CD14-positive monocyte (primary cell): Measurements from ENCODE around the gene PDE8A. TPM values are rescaled to one million over a fixed set of nuclear protein-coding genes. Genes with fewer than 3 reads are reported as not detected.

Experiments used
- DNase-seq, 3 donors: peaks; one replicate each; pipeline ENCODE4 v3.0.0-alpha.2; 2011 to 2022
- H2AFZ ChIP-seq: 2 replicates; pipeline ENCODE4 v1.6.0; 2012; ENCODE audit warnings: mild to moderate bottlenecking, low read depth, low read length, inconsistent platforms; ENCODE audit not compliant: insufficient read depth, poor library complexity, severe bottlenecking
- H3K27ac ChIP-seq, 2 donors: 1 replicate in 1 of 2; 2 replicates in 1 of 2; pipeline ENCODE4 v1.5.1; 2012 to 2013; ENCODE audit warnings: low read length in 2 of 2, control low read depth in 1 of 2, inconsistent platforms in 1 of 2, low read depth in 1 of 2, mild to moderate bottlenecking in 1 of 2
- H3K27me3 ChIP-seq, 2 donors: one replicate each; pipeline versions ENCODE4 v1.6.0 to v1.6.1; 2011 to 2013; ENCODE audit warnings: low read length in 2 of 2; ENCODE audit not compliant: control insufficient read depth in 2 of 2, insufficient read depth in 2 of 2
- H3K36me3 ChIP-seq, 2 donors: replicated peaks in 1 of 2; 1 replicate in 1 of 2; 2 replicates in 1 of 2; pipeline versions ENCODE4 v1.5.1 to v1.6.1; 2012 to 2013; ENCODE audit warnings: low read length in 2 of 2, control low read depth in 1 of 2, inconsistent platforms in 1 of 2, mild to moderate bottlenecking in 1 of 2; ENCODE audit not compliant: insufficient read depth in 2 of 2, control insufficient read depth in 1 of 2
- H3K4me1 ChIP-seq, 2 donors: 1 replicate in 1 of 2; 2 replicates in 1 of 2; pipeline versions ENCODE4 v1.5.1 to v1.6.1; 2012 to 2013; ENCODE audit warnings: low read length in 2 of 2, control low read depth in 1 of 2, inconsistent platforms in 1 of 2, mild to moderate bottlenecking in 1 of 2, moderate library complexity in 1 of 2; ENCODE audit not compliant: insufficient read depth in 2 of 2, control insufficient read depth in 1 of 2
- H3K4me2 ChIP-seq: replicated peaks from 2 replicates; pipeline ENCODE3; 2012; ENCODE audit warnings: low read length, moderate library complexity, mild to moderate bottlenecking; ENCODE audit not compliant: poor library complexity, severe bottlenecking; ENCODE audit errors: extremely low read depth
- H3K4me3 ChIP-seq, 3 experiments: fragments of 200-600 bp in 1 of 3; sonication (generic) in 1 of 3; replicated peaks in 1 of 3; 1 replicate in 2 of 3; 2 replicates in 1 of 3; pipeline ENCODE4 v1.5.1; 2011 to 2013; ENCODE audit warnings: low read length in 3 of 3, mild to moderate bottlenecking in 3 of 3, control low read depth in 2 of 3, low read depth in 2 of 3, inconsistent platforms in 1 of 3, moderate library complexity in 1 of 3
- H3K79me2 ChIP-seq: 2 replicates; pipeline ENCODE4 v1.6.0; 2012; ENCODE audit warnings: mild to moderate bottlenecking, control low read depth, inconsistent platforms, low read length, moderate library complexity; ENCODE audit not compliant: insufficient read depth
- H3K9ac ChIP-seq: 2 replicates; pipeline ENCODE4 v1.6.0; 2017; ENCODE audit warnings: low read length, mild to moderate bottlenecking; ENCODE audit not compliant: insufficient read depth, poor library complexity, severe bottlenecking
- H3K9me3 ChIP-seq, 2 donors: replicated peaks in 1 of 2; 1 replicate in 1 of 2; 2 replicates in 1 of 2; pipeline versions ENCODE4 v1.5.1 to v1.6.1; 2012 to 2013; ENCODE audit warnings: low read length in 2 of 2, control low read depth in 1 of 2; ENCODE audit not compliant: control insufficient read depth in 1 of 2, insufficient read depth in 1 of 2
- H4K20me1 ChIP-seq: 2 replicates; pipeline ENCODE4 v1.6.0; 2012; ENCODE audit warnings: mild to moderate bottlenecking, low read length, control low read depth, moderate library complexity; ENCODE audit not compliant: insufficient read depth
- H3K27ac Mint-ChIP-seq, 7 donors: one replicate each; pipeline ENCODE4 v1.8.0; 2020; ENCODE audit warnings: mild to moderate bottlenecking in 7 of 7, mixed read lengths in 7 of 7, moderate library complexity in 6 of 7, inconsistent platforms in 2 of 7
- H3K27me3 Mint-ChIP-seq, 3 donors: one replicate each; pipeline ENCODE4 v1.8.0; 2021 to 2022; ENCODE audit warnings: low read depth in 3 of 3, mild to moderate bottlenecking in 3 of 3, mixed read lengths in 3 of 3, moderate library complexity in 3 of 3, inconsistent platforms in 1 of 3
- H3K36me3 Mint-ChIP-seq, 2 donors: one replicate each; pipeline ENCODE4 v1.8.0; 2020; ENCODE audit warnings: mixed read lengths in 2 of 2, inconsistent platforms in 1 of 2, mild to moderate bottlenecking in 1 of 2
- H3K4me1 Mint-ChIP-seq: one replicate; pipeline ENCODE4 v1.8.0; 2020; ENCODE audit warnings: mild to moderate bottlenecking, mixed read lengths
- H3K4me3 Mint-ChIP-seq, 2 donors: one replicate each; pipeline ENCODE4 v1.8.0; 2020; ENCODE audit warnings: mild to moderate bottlenecking in 2 of 2, mixed read lengths in 2 of 2, moderate library complexity in 1 of 2
- H3K9me3 Mint-ChIP-seq, 7 donors: one replicate each; pipeline ENCODE4 v1.8.0; 2020 to 2022; ENCODE audit warnings: mixed read lengths in 7 of 7, mild to moderate bottlenecking in 6 of 7, moderate library complexity in 6 of 7, inconsistent platforms in 2 of 7
- CTCF ChIP-seq: fragments of 200-600 bp; IDR thresholded peaks from one replicate; pipeline ENCODE4 v1.8.0; 2022; ENCODE audit warnings: antibody characterized with exemption, mild to moderate bottlenecking
- whole genome bisulfite sequencing: methylation state at CpG from one replicate; pipeline ENCODE4 v1.1.5; 2013; ENCODE audit warnings: missing lambda C conversion rate; ENCODE audit not compliant: insufficient coverage; 5-methylcytosine and 5-hydroxymethylcytosine counted together
- intact Hi-C, 2 donors: fragments of 100-400 bp; cut with micrococcal nuclease; formaldehyde crosslinking; loops; one replicate each; pipeline versions ENCODE4 v1.15.0 to v1.15.1; 2023
- polyA plus RNA-seq, 3 donors: library from polyadenylated mRNA; depleted of rRNA in 1 of 3; unstranded in 2 of 3; stranded (reverse) in 1 of 3; fragments of 300-500 nt in 2 of 3; fragments of >200 nt in 1 of 3; fragmentation: Illumina TruSeq in 2 of 3; gene quantifications; 1 replicate in 2 of 3; 2 replicates in 1 of 3; pipeline ENCODE4 v1.2.3, GENCODE V29; 2012 to 2021

The PDE8A gene
- polyA plus RNA-seq, 3 donors = 2.8 to 33.4 (median 4.9) TPM

GRCh38 chr15:85071061-85071460 lies 89.4 kb downstream of the PDE8A start:
- TF ChIP-seq CTCF = no peak
- H3K79me2 ChIP-seq = no peaks in the 10 kb centered on the region
- Mint-ChIP-seq H3K27me3 (no peaks in the 10 kb centered on the region), H3K9me3 (no peaks in the 10 kb centered on the region), H3K4me1 (no peaks in the 10 kb centered on the region), H3K4me3 (no peak overlapping the region), H3K27ac (no peak overlapping the region), H3K36me3 (peaks cover 43 to 45% of the 10 kb centered on the region in 2 donors)
- H3K4me2 ChIP-seq = no peak overlapping the region
- no peak overlapping the region for H2AFZ ChIP-seq
- WGBS = 100% methylated on average over 2 of the region's 2 CpGs
- DNase-seq = no peak
- intact Hi-C loops = no loop called here
- H3K27ac ChIP-seq = no peak overlapping the region
- no peaks in the 10 kb centered on the region for H3K27me3 ChIP-seq
- no peak overlapping the region for H3K4me3 ChIP-seq
- no peak overlapping the region for H3K9ac ChIP-seq
- peaks cover 5% of the 10 kb centered on the region for H4K20me1 ChIP-seq
- no peaks in the 10 kb centered on the region for H3K4me1 ChIP-seq
- no peaks in the 10 kb centered on the region for H3K9me3 ChIP-seq
- H3K36me3 ChIP-seq = peaks cover 8 to 77% of the 10 kb centered on the region in 2 donors

- Histone ChIP-seq H2AFZ (no peak overlapping the region), H3K4me2 (no peak overlapping the region), H3K36me3 (peaks cover 8 to 78% of the 10 kb centered on the region in 2 donors), H3K9me3 (no peaks in the 10 kb centered on the region), H3K79me2 (no peaks in the 10 kb centered on the region), H3K9ac (no peak overlapping the region), H3K4me3 (no peak overlapping the region), H3K4me1 (no peaks in the 10 kb centered on the region), H3K27me3 (no peaks in the 10 kb centered on the region), H3K27ac (no peak overlapping the region), H4K20me1 (peaks cover 5% of the 10 kb centered on the region)
- no peak for DNase-seq
- Mint-ChIP-seq H3K27ac (peak overlapping the region in 1 of 7 donors; percentile 46), H3K4me1 (no peaks in the 10 kb centered on the region), H3K36me3 (peaks cover 41 to 46% of the 10 kb centered on the region in 2 donors), H3K27me3 (no peaks in the 10 kb centered on the region), H3K9me3 (no peaks in the 10 kb centered on the region), H3K4me3 (no peak overlapping the region)
- intact Hi-C loops = no loop called here
- TF ChIP-seq CTCF = no peak
- 93% methylated on average over 4 of the region's 4 CpGs for WGBS
Observed at GRCh38 chr15:85071504-85071903, 89.8 kb downstream of the PDE8A start.
